HG03060 (cell line): ENCODE results near the gene CNTNAP5.

Experiments used
- ATAC-seq: cut with Tn5 transposase; IDR thresholded peaks from one replicate; pipeline ENCODE4 v1.9.1; 2021; ENCODE audit warnings: low read depth, moderate number of reproducible peaks; ENCODE audit not compliant: unreplicated experiment

CNTNAP5 gene

GRCh38 chr2:124147552-124147951 is 122.5 kb downstream of the CNTNAP5 start:
- ATAC-seq: no peak

- no peak for ATAC-seq
These were observed 124.5 kb downstream of the CNTNAP5 start for GRCh38 chr2:124149571-124149970.

- no peak for ATAC-seq
These were observed 126.6 kb downstream of the CNTNAP5 start for GRCh38 chr2:124151691-124152090.

- ATAC-seq: no peak
These were observed 128.6 kb downstream of the CNTNAP5 start for GRCh38 chr2:124153713-124154112.

- ATAC-seq: no peak
These were observed 134.1 kb downstream of the CNTNAP5 start for GRCh38 chr2:124159166-124159565.

- ATAC-seq: no peak
These were observed 136.5 kb downstream of the CNTNAP5 start for GRCh38 chr2:124161542-124161941.

GRCh38 chr2:124162256-124162655 is 137.2 kb downstream of the CNTNAP5 start:
- no peak for ATAC-seq

- no peak for ATAC-seq
These were observed 138.8 kb downstream of the CNTNAP5 start for GRCh38 chr2:124163840-124164239.

- ATAC-seq: no peak
These were observed 140.6 kb downstream of the CNTNAP5 start for GRCh38 chr2:124165698-124166097.

- ATAC-seq: no peak
These were observed 146.5 kb downstream of the CNTNAP5 start for GRCh38 chr2:124171472-124172063.

GRCh38 chr2:124178719-124179118 is 153.6 kb downstream of the CNTNAP5 start:
- no peak for ATAC-seq

GRCh38 chr2:124180635-124181034 is 155.5 kb downstream of the CNTNAP5 start:
- no peak for ATAC-seq

- ATAC-seq: no peak
These were observed 161.7 kb downstream of the CNTNAP5 start for GRCh38 chr2:124186801-124187200.

- no peak for ATAC-seq
These were observed 162.9 kb downstream of the CNTNAP5 start for GRCh38 chr2:124187948-124188347.

GRCh38 chr2:124193706-124194105 is 168.6 kb downstream of the CNTNAP5 start:
- ATAC-seq: no peak

GRCh38 chr2:124201713-124202112 is 176.6 kb downstream of the CNTNAP5 start:
- ATAC-seq: no peak

GRCh38 chr2:124209441-124209840 is 184.4 kb downstream of the CNTNAP5 start:
- no peak for ATAC-seq

GRCh38 chr2:124211461-124211860 is 186.4 kb downstream of the CNTNAP5 start:
- no peak for ATAC-seq

- ATAC-seq: no peak
These were observed 189.0 kb downstream of the CNTNAP5 start for GRCh38 chr2:124213977-124214587.

- no peak for ATAC-seq
These were observed 221.1 kb downstream of the CNTNAP5 start for GRCh38 chr2:124246170-124246569.

GRCh38 chr2:124248386-124248785 is 223.3 kb downstream of the CNTNAP5 start:
- ATAC-seq: no peak

GRCh38 chr2:124250433-124250832 is 225.3 kb downstream of the CNTNAP5 start:
- no peak for ATAC-seq
